ENCODE results near the gene TRNP1. TPM values are rescaled to one million over a fixed set of nuclear protein-coding genes. Genes with fewer than 3 reads are reported as not detected.

Gene TRNP1
- total and polyA plus RNA-seq, 2 of the 4 experiments (the other 2 are of a cell fraction) = 63.3 to 91.6 TPM

- peak overlapping the region; percentile 88 for H3K27ac ChIP-seq (ENCODE audit: insufficient read depth, low read length)
- H3K4me1 ChIP-seq (ENCODE audit: control insufficient read depth, insufficient read depth, low read length) = peaks cover 55% of the 10 kb centered on the region
- in situ Hi-C loops (cut with MboI; ENCODE audit: low sequenced_read_pairs) = no loop called here
- H3K9me1 ChIP-seq (ENCODE audit: insufficient read depth, low read length) = peaks cover 33% of the 10 kb centered on the region
- H2AK5ac ChIP-seq (ENCODE audit: low read depth, low read length) = peak overlapping the region; percentile 98
- peaks cover 24% of the 10 kb centered on the region for H4K20me1 ChIP-seq (ENCODE audit: insufficient read depth, low read length)
- H2AFZ ChIP-seq (replicated peaks; ENCODE audit: low read length, poor library complexity) = no peak overlapping the region
- dilution Hi-C loops (cut with HindIII; ENCODE audit: low sequenced_read_pairs, unreplicated experiment) = no loop called here
- H3K27me3 ChIP-seq (ENCODE audit: control insufficient read depth, insufficient read depth, low read length) = no peaks in the 10 kb centered on the region
- ATAC-seq (ENCODE audit: low read depth) (no peak), DNase-seq (no peak)
- TF ChIP-seq CHD1 (IDR thresholded peaks at IDR 0.05; ENCODE audit: low read depth, low read length) (no peak), MAZ (IDR thresholded peaks at IDR 0.05; ENCODE audit: borderline replicate concordance, low read depth, low read length) (no peak), BHLHE40 (IDR thresholded peaks at IDR 0.05; ENCODE audit: low read depth, low read length) (no peak), RAD21 (IDR thresholded peaks at IDR 0.05; ENCODE audit: low read length) (no peak), MXI1 (IDR thresholded peaks at IDR 0.05; ENCODE audit: borderline replicate concordance, low read depth, low read length) (no peak), CTCF (conservative IDR thresholded peaks at IDR 0.05; ENCODE audit: low read depth, low read length) (no peak), RCOR1 (IDR thresholded peaks at IDR 0.05; ENCODE audit: insufficient replicate concordance, low read length) (no peak), SMC3 (IDR thresholded peaks at IDR 0.05; ENCODE audit: low read depth, low read length) (no peak), USF2 (IDR thresholded peaks at IDR 0.05; ENCODE audit: low read depth, low read length) (no peak), POLR2A (IDR thresholded peaks at IDR 0.05; ENCODE audit: low read depth, low read length) (no peak), ELK1 (IDR thresholded peaks at IDR 0.05; ENCODE audit: borderline replicate concordance, low read depth, low read length) (no peak), MAFK (IDR thresholded peaks at IDR 0.05; ENCODE audit: low read depth, low read length) (no peak), FOS (IDR thresholded peaks at IDR 0.05; ENCODE audit: low read depth, low read length) (no peak)
- H2BK5ac ChIP-seq (ENCODE audit: low read depth, low read length, poor library complexity, severe bottlenecking) = peak overlapping the region; percentile 91
- H4K8ac ChIP-seq (ENCODE audit: low read depth in 2 of 2, low read length in 2 of 2) = peak overlapping the region; percentile 83 to 96
- H4K91ac ChIP-seq (ENCODE audit: insufficient read depth, low read depth, low read length) = peak overlapping the region; percentile 99
- no CpG with 5 or more reads among the region's 9 CpGs for WGBS, 2 experiments (ENCODE audit: extremely low coverage in 2 of 2, insufficient read length in 1 of 2)
- intact Hi-C loops (cut with micrococcal nuclease) = no loop called here
- H3K56ac ChIP-seq (ENCODE audit: extremely low read depth, insufficient read depth, low read length) = peak overlapping the region; percentile 88
- peaks cover 17% of the 10 kb centered on the region for H3K36me3 ChIP-seq (ENCODE audit: control insufficient read depth, insufficient read depth, low read length)
- H2BK120ac ChIP-seq (ENCODE audit: low read depth, low read length) = peak overlapping the region; percentile 98
- ChIA-PET POLR2A (ENCODE audit: unreplicated experiment) (no interaction called here), CTCF (interaction anchor here (0.6 to 1.4 kb wide), 2 partner anchors 33 to 46 kb away, joined by 3 read pairs; no protein-coding TSS in a partner anchor)
- H3K23ac ChIP-seq (ENCODE audit: low read depth, low read length) = peak overlapping the region; percentile 92
- peak overlapping the region; percentile 51; the same call in 1 of the 2 replicates for H3K9ac ChIP-seq (ENCODE audit: low read depth, low read length)
- H2AK9ac ChIP-seq (replicated peaks; ENCODE audit: low read depth, low read length, poor library complexity) = peak overlapping the region; percentile 99
- H4K5ac ChIP-seq (ENCODE audit: low read depth, low read length) = peak overlapping the region; percentile 77
- H2BK20ac ChIP-seq (ENCODE audit: low read depth, low read length) = peak overlapping the region; percentile 95
- no peaks in the 10 kb centered on the region for H3K9me3 ChIP-seq (ENCODE audit: control insufficient read depth, insufficient read depth, low read length)
- peaks cover 21 to 85% of the 10 kb centered on the region in 2 experiments; a peak in 3 of 4 replicates for H3K79me1 ChIP-seq (ENCODE audit: low read depth in 1 of 2, low read length in 2 of 2)
- peak overlapping the region; percentile 70 for H3K18ac ChIP-seq (ENCODE audit: low read depth, low read length)
- H3K4ac ChIP-seq (ENCODE audit: low read depth, low read length) = peak overlapping the region; percentile 99
- H3K4me2 ChIP-seq (ENCODE audit: low read depth, low read length) = no peak overlapping the region
- TSS peak; percentile 36 for BruUV-seq (replicated peaks)
- H3K14ac ChIP-seq (replicated peaks; ENCODE audit: low read depth, low read length) = peak overlapping the region; percentile 99
- H2BK15ac ChIP-seq (ENCODE audit: low read depth, low read length) = peak overlapping the region; percentile 96; the same call in 2 of the 3 replicates
- no peak overlapping the region for H3K4me3 ChIP-seq (ENCODE audit: insufficient read depth, low read depth, low read length)
Measured at GRCh38 chr1:27000090-27000816, 6.8 kb downstream of the TRNP1 start.
